Activated naive CD8-positive, alpha-beta T cell treated with anti-CD3 and anti-CD28 coated beads for 36 hours (primary cell): ENCODE measurements around the gene RIMBP2. TPM values are rescaled to one million over a fixed set of nuclear protein-coding genes. Genes with fewer than 3 reads are reported as not detected.

Experiments
- DNase-seq: peaks from one replicate; pipeline ENCODE4 v3.0.0; 2021
- H3K27ac Mint-ChIP-seq: one replicate; pipeline ENCODE4 v1.8.0; 2022; ENCODE audit warnings: mild to moderate bottlenecking, moderate library complexity, mixed read lengths
- H3K27me3 Mint-ChIP-seq: one replicate; pipeline ENCODE4 v1.8.0; 2022; ENCODE audit warnings: mild to moderate bottlenecking, mixed read lengths
- H3K36me3 Mint-ChIP-seq: one replicate; pipeline ENCODE4 v1.8.0; 2021; ENCODE audit warnings: mild to moderate bottlenecking, mixed read lengths
- H3K4me1 Mint-ChIP-seq: one replicate; pipeline ENCODE4 v1.8.0; 2021; ENCODE audit warnings: mixed read lengths
- H3K4me3 Mint-ChIP-seq: one replicate; pipeline ENCODE4 v1.8.0; 2022; ENCODE audit warnings: mild to moderate bottlenecking, moderate library complexity, mixed read lengths
- H3K9me3 Mint-ChIP-seq: one replicate; pipeline ENCODE4 v1.8.0; 2022; ENCODE audit warnings: mixed read lengths
- total RNA-seq, 2 experiments: library from RNA; stranded (reverse); gene quantifications; one replicate each; pipeline ENCODE4 v1.2.3, GENCODE V29; 2021

RIMBP2 gene
- total RNA-seq, 2 experiments from 2014 or later = not detected

DNA sequence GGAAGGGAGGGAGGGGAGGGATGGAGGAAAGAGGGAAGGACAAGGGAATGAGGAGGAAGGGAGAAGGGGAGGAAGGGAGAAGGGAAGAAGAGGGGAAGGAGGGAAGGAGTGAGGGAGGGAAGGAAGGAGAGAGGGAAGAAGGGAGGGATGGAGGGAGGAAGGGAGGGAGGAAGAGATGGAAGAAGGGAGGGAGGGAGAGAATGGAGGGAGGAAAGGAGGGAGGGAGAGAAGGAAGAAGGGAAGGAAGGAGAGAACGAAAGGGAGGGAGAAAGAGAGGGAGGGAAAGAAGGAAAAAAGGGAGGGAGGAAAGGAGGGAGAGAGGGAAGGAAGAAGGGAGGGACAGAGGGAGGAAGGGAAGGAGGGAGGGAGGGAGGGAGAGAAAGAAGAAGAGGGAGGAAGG lies 49.5 kb downstream of the RIMBP2 start:
- no peak for DNase-seq
- H3K4me1 Mint-ChIP-seq = no peaks in the 10 kb centered on the region
- H3K4me3 Mint-ChIP-seq = no peak overlapping the region
- peaks cover 11% of the 10 kb centered on the region for H3K27me3 Mint-ChIP-seq
- H3K9me3 Mint-ChIP-seq = peaks cover 3% of the 10 kb centered on the region
- H3K27ac Mint-ChIP-seq = no peak overlapping the region
- H3K36me3 Mint-ChIP-seq = no peaks in the 10 kb centered on the region

DNA sequence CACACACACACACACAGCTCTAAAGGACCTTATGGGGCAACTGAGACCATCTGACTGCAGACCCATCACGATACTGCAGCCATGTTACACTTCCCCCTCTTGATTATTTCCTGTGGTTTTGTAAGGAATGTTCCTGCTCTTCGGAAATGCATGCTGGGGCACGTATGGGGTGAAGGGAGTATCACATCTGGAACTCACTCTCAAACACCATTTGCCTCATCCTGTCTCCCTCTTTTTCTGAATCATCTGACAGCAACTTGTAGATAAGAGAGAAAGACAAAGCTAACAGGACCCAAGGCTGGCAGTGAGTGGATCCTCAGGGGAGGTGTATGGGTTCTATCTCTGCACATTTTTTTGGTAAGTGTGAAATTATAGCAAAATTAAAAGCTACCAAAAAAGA lies 50.3 kb downstream of the RIMBP2 start:
- Mint-ChIP-seq H3K9me3 (peaks cover 3% of the 10 kb centered on the region), H3K36me3 (no peaks in the 10 kb centered on the region), H3K27me3 (peaks cover 11% of the 10 kb centered on the region), H3K4me3 (no peak overlapping the region), H3K27ac (no peak overlapping the region), H3K4me1 (no peaks in the 10 kb centered on the region)
- DNase-seq = no peak

- Mint-ChIP-seq H3K27ac (no peak overlapping the region), H3K27me3 (peaks cover 11% of the 10 kb centered on the region), H3K36me3 (no peaks in the 10 kb centered on the region), H3K9me3 (peaks cover 3% of the 10 kb centered on the region), H3K4me3 (no peak overlapping the region), H3K4me1 (no peaks in the 10 kb centered on the region)
- no peak for DNase-seq
Measured at GRCh38 chr12:130664772-130665171, 51.3 kb downstream of the RIMBP2 start.

DNA sequence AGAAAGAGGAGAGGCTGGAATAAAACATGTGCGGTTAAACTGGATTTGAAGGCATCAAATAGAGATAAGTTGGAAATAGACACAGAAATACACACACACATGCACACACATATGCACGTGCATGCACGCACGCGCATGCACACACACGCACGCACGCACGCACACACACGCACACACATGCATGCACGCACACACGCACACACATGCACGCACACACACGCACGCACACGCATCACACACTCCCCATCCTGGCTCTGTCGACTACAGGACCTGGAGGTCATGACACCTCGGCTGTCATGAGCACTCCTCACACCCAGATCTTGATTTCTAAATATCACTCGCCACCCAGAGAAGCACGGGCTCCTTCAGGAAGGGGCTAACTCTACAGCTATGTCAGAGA lies 51.8 kb downstream of the RIMBP2 start:
- Mint-ChIP-seq H3K27me3 (peaks cover 11% of the 10 kb centered on the region), H3K4me1 (no peaks in the 10 kb centered on the region), H3K36me3 (no peaks in the 10 kb centered on the region), H3K27ac (no peak overlapping the region), H3K9me3 (peaks cover 3% of the 10 kb centered on the region), H3K4me3 (no peak overlapping the region)
- no peak for DNase-seq

GRCh38 chr12:130663514-130663913 lies 52.6 kb downstream of the RIMBP2 start:
- Mint-ChIP-seq H3K4me3 (no peak overlapping the region), H3K27ac (no peak overlapping the region), H3K4me1 (no peaks in the 10 kb centered on the region), H3K36me3 (no peaks in the 10 kb centered on the region), H3K27me3 (peaks cover 11% of the 10 kb centered on the region), H3K9me3 (peaks cover 3% of the 10 kb centered on the region)
- no peak for DNase-seq

DNA sequence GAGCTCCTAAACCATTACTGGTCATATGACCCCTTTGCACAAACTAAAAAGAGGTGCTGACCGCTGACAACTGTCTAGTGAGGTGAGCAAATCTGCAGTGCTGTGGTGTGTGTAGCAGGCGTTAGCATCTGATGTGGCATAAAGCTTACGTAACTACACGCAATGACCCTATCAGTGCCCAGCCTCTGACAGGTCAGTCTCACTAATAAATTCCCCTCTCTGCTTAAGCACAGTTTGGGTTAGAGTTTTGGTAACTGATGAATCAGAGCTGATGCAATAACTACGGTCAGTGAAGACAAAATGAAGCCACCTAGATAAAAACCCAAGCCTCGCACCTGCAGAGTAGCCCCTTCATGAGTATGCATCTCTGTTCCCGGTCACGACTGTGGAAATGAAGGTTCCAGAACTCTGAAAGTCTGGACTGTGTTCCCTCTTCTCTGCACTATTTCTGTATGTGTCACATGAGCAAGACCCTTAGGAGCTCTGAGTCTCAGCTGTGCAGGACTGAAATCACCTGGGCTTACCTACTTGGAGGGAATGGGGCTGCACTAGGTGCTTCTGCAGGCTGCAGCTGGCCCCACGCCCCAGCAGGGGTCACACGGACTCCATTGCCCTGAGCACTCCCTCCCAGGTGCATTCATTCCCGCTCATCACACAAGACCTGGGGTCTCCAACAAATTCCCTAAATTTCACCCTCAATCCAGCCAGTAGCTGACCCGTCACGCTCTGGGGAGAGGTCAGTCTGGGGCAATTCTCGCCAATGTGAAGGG lies 54.4 kb downstream of the RIMBP2 start:
- H3K27me3 Mint-ChIP-seq = peaks cover 11% of the 10 kb centered on the region
- no peaks in the 10 kb centered on the region for H3K9me3 Mint-ChIP-seq
- no peaks in the 10 kb centered on the region for H3K4me1 Mint-ChIP-seq
- no peak overlapping the region for H3K4me3 Mint-ChIP-seq
- no peaks in the 10 kb centered on the region for H3K36me3 Mint-ChIP-seq
- DNase-seq = no peak
- H3K27ac Mint-ChIP-seq = no peak overlapping the region

DNA sequence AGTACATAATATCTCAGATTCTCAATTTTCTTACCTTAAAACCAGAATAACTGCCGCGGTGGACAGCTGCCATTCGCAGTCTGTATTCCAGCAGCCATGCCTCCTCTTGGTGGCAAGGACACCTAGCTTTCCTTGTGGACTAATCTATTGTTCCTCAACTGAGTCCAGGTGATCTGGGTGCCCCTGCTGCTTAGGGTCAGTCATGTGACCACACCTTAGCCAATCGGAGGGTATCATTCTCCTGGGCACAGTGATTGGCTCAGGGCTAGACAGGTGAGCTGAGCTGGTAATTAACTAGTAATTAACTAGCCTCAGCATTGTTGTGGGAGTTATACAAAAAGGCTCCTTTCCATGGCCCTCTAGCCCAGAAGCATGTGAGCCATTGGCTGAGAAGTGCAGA lies 55.0 kb downstream of the RIMBP2 start:
- Mint-ChIP-seq H3K27me3 (peaks cover 11% of the 10 kb centered on the region), H3K4me1 (no peaks in the 10 kb centered on the region), H3K9me3 (no peaks in the 10 kb centered on the region), H3K4me3 (no peak overlapping the region), H3K27ac (no peak overlapping the region), H3K36me3 (no peaks in the 10 kb centered on the region)
- no peak for DNase-seq

DNA sequence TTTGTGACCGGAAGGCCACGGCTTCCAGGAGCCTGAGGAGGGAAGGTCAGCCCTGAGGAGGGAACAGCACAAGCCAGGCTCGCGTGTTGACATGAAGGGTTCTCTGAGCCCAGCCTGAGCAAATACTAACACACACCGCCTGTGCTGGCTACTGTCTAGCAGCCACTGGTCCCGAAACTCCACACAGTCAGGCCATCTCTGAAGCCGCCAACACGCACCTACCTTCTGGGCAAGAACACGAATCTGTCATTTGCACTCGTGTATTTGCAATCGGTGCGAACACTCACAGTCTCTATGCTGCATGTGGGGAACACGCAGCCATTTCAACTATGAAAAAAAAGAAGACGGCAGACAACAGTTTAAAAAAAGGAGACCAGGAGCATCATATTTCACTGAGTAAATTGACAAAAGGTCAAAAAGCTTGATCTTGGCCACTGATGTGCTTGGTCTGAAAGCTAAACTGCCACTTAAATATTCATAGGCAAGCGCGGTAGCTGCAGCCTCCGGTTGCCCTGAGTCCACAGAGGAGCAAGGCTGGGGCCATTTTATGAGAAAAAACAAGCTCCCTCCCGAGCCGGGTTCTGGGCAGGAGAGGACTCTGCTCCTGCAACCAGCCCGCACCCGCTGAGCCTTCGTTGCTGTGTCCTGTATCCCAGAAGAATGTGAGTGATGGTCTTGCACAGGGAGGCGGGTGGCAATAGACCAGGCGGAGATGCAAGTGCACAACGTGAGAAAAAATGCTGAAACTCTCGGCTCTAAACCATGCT lies 57.8 kb downstream of the RIMBP2 start:
- H3K27me3 Mint-ChIP-seq = peaks cover 2% of the 10 kb centered on the region
- no peaks in the 10 kb centered on the region for H3K9me3 Mint-ChIP-seq
- H3K4me3 Mint-ChIP-seq = no peak overlapping the region
- no peak for DNase-seq
- H3K36me3 Mint-ChIP-seq = no peaks in the 10 kb centered on the region
- H3K4me1 Mint-ChIP-seq = no peaks in the 10 kb centered on the region
- no peak overlapping the region for H3K27ac Mint-ChIP-seq

GRCh38 chr12:130656411-130656810 lies 59.7 kb downstream of the RIMBP2 start:
- no peaks in the 10 kb centered on the region for H3K27me3 Mint-ChIP-seq

GRCh38 chr12:130655881-130656280 lies 60.2 kb downstream of the RIMBP2 start:
- Mint-ChIP-seq H3K4me1 (no peaks in the 10 kb centered on the region), H3K36me3 (no peaks in the 10 kb centered on the region), H3K4me3 (no peak overlapping the region), H3K27ac (no peak overlapping the region), H3K9me3 (no peaks in the 10 kb centered on the region), H3K27me3 (no peaks in the 10 kb centered on the region)
- no peak for DNase-seq

More at GRCh38 chr12:130656411-130656810, 59.7 kb downstream of the RIMBP2 start:
- Mint-ChIP-seq H3K4me1 (no peaks in the 10 kb centered on the region), H3K36me3 (no peaks in the 10 kb centered on the region), H3K4me3 (no peak overlapping the region), H3K9me3 (no peaks in the 10 kb centered on the region), H3K27ac (no peak overlapping the region)
- no peak for DNase-seq

GRCh38 chr12:130655010-130655409 lies 61.1 kb downstream of the RIMBP2 start:
- DNase-seq = no peak
- H3K27me3 Mint-ChIP-seq = no peaks in the 10 kb centered on the region
- H3K4me1 Mint-ChIP-seq = no peaks in the 10 kb centered on the region
- H3K9me3 Mint-ChIP-seq = no peaks in the 10 kb centered on the region
- no peak overlapping the region for H3K27ac Mint-ChIP-seq
- H3K36me3 Mint-ChIP-seq = no peaks in the 10 kb centered on the region
- no peak overlapping the region for H3K4me3 Mint-ChIP-seq

- H3K4me1 Mint-ChIP-seq = no peaks in the 10 kb centered on the region
- no peak overlapping the region for H3K27ac Mint-ChIP-seq
- no peak for DNase-seq
- no peaks in the 10 kb centered on the region for H3K36me3 Mint-ChIP-seq
- H3K9me3 Mint-ChIP-seq = no peaks in the 10 kb centered on the region
- H3K27me3 Mint-ChIP-seq = no peaks in the 10 kb centered on the region
- no peak overlapping the region for H3K4me3 Mint-ChIP-seq
Measured at GRCh38 chr12:130651188-130651959, 64.7 kb downstream of the RIMBP2 start.

- Mint-ChIP-seq H3K36me3 (no peaks in the 10 kb centered on the region), H3K4me1 (no peaks in the 10 kb centered on the region), H3K27ac (no peak overlapping the region), H3K27me3 (no peaks in the 10 kb centered on the region), H3K4me3 (no peak overlapping the region), H3K9me3 (no peaks in the 10 kb centered on the region)
- DNase-seq = no peak
Measured at GRCh38 chr12:130650131-130650530, 66.0 kb downstream of the RIMBP2 start.

- no peak for DNase-seq
- no peak overlapping the region for H3K4me3 Mint-ChIP-seq
- no peaks in the 10 kb centered on the region for H3K9me3 Mint-ChIP-seq
Measured at GRCh38 chr12:130649101-130650045, 66.7 kb downstream of the RIMBP2 start.

More at GRCh38 chr12:130649101-130650045, 66.7 kb downstream of the RIMBP2 start:
- no peaks in the 10 kb centered on the region for H3K36me3 Mint-ChIP-seq
- H3K4me1 Mint-ChIP-seq = no peaks in the 10 kb centered on the region
- no peak overlapping the region for H3K27ac Mint-ChIP-seq
- H3K27me3 Mint-ChIP-seq = no peaks in the 10 kb centered on the region
